NCI-H2107 treated with DMSO at 0.1 percent for 48 hours (cell line): ENCODE data around the gene ATOSB.
A peak's percentile ranks its signal among the peaks of the same experiment; 100 is the strongest.

ENCODE experiments used
- DNase-seq: peaks from one replicate; lab custom pipeline; 2025; ENCODE audit not compliant: unreplicated experiment; lab: John Stamatoyannopoulos, UW

The ATOSB gene

GRCh38 chr9:35114113-35114839, 1.4 kb downstream of the ATOSB start:
- peak; percentile 28 for DNase-seq

GRCh38 chr9:35112257-35113020, 3.2 kb downstream of the ATOSB start:
- no peak for DNase-seq

GRCh38 chr9:35111001-35111933, 4.4 kb downstream of the ATOSB start:
- peak; percentile 77 for DNase-seq

- DNase-seq, result no peak
Observed at GRCh38 chr9:35110327-35110761, 5.3 kb downstream of the ATOSB start.

- no peak for DNase-seq
Observed at GRCh38 chr9:35108946-35109575, 6.6 kb downstream of the ATOSB start.

GRCh38 chr9:35108461-35108860, 7.2 kb downstream of the ATOSB start:
- DNase-seq, result no peak

- no peak for DNase-seq
Observed at GRCh38 chr9:35107297-35108290, 8.1 kb downstream of the ATOSB start.

GRCh38 chr9:35106343-35106730, 9.3 kb downstream of the ATOSB start:
- DNase-seq, result no peak

- DNase-seq, result no peak
Observed at GRCh38 chr9:35105571-35106342, 9.9 kb downstream of the ATOSB start.

- no peak for DNase-seq
Observed at GRCh38 chr9:35105126-35105525, 10.5 kb downstream of the ATOSB start.

- DNase-seq, result no peak
Observed at GRCh38 chr9:35104586-35104985, 11.1 kb downstream of the ATOSB start.

GRCh38 chr9:35103660-35104191, 11.9 kb downstream of the ATOSB start:
- DNase-seq, result no peak

- DNase-seq, result peak; percentile 92
Observed at GRCh38 chr9:35102769-35103659, 12.6 kb downstream of the ATOSB start, which contains the start of gene STOML2. TSS of gene STOML2 (minus strand) at chr9:35103131. CDS start at chr9:35103094, 37 bp downstream.

GRCh38 chr9:35102465-35102768, 13.2 kb downstream of the ATOSB start:
- no peak for DNase-seq

GRCh38 chr9:35097573-35097972, 18.1 kb downstream of the ATOSB start:
- no peak for DNase-seq

GRCh38 chr9:35096035-35096849, 19.4 kb downstream of the ATOSB start, which contains the start of gene PIGO:
TSS of gene PIGO (minus strand) at chr9:35096591. CDS start at chr9:35095565, 1,026 bp downstream.
- DNase-seq, result peak; percentile 29

GRCh38 chr9:35091536-35091935, 24.1 kb downstream of the ATOSB start:
- DNase-seq, result no peak
